GM18517 (cell line): ENCODE results near the gene PITPNC1.
"Not testable (repeated sequence)": the region's sequence is repeated elsewhere in the genome, so short reads cannot be mapped to it uniquely, and the experiment has no call there.

Experiments used
- ATAC-seq: cut with Tn5 transposase; IDR thresholded peaks from one replicate; pipeline ENCODE4 v1.9.1; 2021; ENCODE audit warnings: mild to moderate bottlenecking, moderate library complexity; ENCODE audit not compliant: unreplicated experiment

Gene PITPNC1

DNA sequence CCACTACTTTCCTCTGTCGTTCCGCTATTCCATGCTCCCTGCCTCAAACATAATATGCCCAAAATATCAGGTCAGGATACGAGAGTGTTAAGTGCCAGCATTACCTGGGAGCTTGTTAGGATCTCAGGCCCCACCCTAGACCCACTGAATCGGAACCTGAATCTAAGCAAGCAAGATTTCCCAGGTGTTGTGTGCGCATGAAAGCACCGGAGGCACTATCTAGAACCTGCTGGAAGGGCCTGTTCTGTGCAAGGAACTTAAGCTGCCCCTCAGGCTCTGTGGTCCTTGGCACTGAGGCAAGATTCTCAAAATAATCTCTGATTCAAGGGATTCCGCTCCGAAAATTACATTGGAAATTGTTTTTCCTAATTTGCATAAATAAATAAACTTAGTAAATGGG is 233.0 kb downstream of the PITPNC1 start:
- ATAC-seq = no peak

DNA sequence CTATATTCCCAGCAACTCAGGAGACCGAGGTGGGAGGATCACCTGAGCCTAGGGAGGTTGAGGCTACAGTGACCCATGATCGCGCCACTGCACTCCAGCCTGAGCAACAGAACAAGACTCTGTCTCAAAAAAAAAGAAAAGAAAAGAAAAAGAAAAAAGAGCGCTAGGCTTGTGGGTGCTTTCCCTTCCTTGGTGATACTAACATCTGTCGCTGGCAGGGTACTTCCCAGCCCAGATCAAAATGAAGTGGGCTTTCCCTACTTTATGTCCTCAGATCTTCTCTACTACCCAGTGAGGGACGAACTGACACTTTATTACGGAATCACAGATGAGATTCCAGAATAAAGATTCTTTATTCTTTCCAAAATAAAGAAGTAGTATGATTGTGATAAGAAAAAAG is 236.9 kb downstream of the PITPNC1 start:
- no peak for ATAC-seq

DNA sequence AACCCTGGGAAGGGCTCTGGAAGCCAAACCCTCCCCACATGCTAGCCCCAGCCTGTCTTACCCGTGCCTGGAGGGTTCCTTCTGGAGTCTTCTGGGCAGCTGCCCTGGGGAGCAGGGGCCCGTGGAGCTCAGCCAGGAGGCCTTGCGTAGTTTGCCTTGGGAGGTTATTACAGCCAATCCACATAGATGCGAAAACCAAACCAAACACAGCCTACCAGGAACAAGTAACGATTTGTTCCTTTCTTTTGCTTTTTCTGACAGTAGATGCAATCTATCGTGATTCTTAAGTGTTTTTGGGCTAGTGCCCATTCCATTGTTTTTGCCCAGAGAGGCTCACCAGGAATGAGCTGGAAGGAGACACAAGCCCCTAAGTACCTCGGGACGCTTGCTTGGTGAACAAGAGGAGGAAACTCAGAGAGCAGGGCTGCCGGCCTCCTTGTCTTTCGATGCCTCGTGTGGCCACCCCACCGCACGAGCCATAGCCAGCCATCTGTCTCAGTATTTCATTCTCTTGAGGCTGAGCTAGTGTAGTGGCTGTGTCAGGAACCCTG is 238.0 kb downstream of the PITPNC1 start:
- no peak for ATAC-seq

DNA sequence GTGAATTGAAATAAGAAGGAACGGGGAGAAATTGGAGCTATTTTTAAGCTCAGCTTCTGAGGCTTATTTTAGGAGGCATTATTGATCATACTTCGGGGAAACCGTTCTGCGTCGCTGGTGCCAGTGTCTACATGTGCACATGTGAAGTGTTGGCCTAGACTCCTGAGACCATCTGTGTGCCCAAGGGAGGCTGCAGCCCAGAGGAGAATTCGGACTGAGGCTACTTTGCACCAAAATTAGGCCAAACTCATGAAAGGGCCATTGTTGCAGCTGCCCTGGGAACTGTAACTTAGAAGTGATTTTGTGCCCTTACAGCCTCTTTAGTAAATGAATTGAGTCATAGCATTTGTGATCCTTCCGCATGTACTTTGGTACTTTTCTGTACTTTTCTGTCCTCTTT is 238.7 kb downstream of the PITPNC1 start:
- ATAC-seq = no peak

DNA sequence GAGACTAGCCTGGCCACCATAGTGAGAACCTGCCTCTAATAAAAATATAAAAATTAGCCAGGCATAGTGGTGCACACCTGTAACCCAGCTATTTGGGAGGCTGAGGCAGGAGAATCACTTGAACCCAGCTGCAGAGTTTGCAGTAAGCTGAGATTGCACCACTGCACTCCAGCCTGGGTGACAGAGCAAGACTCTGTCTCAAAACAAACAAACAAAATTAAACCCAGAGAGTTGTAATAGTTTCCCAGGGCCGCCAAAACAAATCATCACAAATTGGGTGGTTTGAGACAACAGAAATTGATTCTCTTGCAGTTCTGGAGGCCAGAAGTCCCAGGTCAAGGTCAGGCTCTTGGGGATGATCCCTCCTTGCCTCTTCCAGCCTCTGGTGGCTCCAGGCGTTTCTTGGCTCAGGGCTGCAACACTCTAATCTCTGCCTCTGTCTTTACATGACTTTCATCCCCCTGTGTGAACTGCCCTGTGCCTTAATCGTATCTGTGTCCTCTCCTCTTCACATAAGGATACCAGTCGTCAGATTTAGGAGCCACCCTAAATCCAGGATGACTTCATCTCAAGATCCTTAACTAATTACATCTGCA is 240.3 kb downstream of the PITPNC1 start:
- ATAC-seq = no peak

DNA sequence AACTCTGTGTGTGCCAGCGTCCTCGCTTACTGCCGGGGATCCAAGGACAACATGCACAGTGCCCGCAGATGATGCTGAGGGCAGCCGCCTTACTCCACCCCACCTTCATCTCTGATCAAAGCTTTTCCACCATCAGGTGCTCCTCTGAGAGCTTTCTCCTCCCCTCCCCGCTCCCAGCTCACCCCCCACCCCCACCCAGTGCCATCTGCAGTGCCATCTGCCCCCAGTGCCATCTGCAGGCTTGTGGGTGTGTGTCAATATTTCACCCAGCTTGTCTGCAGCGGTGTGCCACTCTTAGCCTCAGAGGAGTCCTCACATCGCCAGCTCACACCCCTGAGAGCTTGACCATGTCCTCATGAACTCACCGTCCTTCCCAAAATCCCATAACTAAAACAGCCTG is 242.5 kb downstream of the PITPNC1 start:
- ATAC-seq = no peak

DNA sequence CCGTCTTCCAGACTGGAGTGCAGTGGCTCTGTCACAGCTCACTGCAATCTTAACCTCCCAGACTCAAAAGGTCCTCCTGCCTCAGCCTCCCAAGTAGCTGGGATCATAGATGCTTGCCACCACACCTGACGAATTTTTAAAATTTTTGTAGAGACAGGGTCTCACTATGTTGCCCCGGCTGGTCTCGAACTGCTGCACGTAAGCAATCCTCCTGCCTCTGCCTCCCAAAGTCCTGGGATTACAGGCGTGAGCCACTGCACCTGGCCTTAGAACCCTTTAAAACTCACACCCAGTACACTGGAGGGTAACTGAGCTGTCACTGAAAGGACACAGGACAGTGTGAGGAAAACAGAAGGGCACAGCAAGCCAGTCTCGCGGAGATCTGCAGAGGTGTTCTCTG is 243.0 kb downstream of the PITPNC1 start:
- no peak for ATAC-seq

DNA sequence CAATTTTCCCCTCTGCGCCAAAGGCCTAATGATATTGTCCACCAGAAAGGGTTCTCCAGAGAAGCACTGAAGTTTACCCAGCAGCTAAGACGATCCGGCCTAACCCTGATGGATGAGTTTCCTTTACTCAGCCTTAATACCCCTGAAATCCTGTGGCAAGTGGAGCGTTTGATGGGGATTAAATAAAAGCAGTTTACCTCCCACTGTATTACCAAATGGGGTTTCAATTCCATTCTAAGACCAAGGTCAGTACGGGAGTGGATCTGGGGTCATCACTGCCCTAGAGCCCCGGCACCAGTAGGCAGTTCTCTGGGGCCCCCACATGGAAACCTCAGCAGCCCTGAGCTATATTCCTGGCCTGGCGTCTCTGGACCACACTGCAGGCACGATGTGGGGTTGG is 243.6 kb downstream of the PITPNC1 start:
- no peak for ATAC-seq

DNA sequence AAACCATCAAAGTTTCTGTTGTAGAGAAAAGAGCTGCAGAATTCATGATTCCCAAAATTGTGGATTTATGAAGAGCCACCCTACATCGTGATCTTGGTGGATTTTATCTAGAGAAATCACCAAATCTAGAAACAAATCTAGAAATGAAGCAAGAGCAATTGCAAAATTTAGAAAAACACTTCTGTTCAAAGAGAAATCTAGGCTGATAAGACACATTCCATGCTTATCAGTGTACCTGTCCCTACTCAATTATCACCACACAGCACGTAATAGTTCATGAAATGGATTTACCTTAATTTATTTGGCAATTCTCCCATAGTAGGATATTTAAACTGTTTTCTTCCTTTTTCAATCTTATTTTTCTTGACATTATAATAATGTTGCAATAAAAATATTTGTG is 246.7 kb downstream of the PITPNC1 start:
- ATAC-seq = no peak

DNA sequence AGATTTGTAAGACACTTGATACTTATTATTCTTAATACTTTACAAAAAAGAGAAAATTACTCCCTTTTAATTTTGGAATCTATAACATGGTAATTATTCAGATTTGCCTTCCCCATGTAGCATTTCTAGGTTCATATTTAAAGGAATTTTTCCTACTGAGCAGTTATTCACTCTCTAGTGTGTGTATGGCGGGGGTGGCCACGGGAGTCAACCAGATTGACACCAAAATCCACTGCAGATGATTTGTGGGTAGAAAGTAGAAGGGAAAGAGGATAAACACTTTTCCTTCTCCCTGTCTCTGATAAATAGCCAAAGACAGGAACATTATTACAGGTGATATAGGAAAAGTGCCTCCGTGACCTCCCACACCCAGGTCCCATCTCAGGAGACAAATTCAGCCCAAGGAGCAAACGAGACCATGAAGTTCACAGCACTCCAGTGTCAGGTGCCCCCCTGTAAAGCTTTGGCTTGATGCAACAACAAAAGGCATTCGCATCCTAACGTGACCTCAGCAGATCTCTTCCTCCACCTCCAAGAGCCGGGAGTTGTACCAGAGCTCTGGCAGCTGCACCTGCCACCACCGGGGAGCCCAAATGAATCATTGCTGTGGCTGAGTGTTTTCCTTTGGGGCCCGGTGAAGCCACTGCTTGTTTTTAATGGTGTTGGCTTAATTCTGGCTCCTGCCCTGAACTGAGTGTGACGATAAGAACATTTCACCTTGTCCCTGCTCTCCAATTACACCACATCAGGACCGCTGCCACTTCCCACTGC is 248.0 kb downstream of the PITPNC1 start:
- no peak for ATAC-seq

DNA sequence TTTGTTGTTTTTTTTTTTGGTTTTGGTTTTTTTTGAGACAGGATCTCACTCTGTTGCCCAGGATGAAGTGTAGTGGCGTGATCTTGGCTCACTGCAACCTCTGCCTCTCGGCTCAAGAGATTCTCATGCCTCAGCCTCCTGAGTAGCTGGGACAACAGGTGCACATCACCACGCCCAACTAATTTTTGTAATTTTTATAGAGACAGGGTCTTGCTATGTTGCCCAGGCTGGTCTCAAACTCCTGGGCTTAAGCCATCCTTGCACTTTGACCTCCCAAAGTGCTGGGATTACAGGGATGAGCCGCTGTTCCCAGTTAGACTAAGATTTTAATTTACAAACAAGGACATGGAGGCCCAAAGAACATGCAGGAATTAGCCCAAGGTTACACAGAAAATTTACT is 248.9 kb downstream of the PITPNC1 start:
- no peak for ATAC-seq

DNA sequence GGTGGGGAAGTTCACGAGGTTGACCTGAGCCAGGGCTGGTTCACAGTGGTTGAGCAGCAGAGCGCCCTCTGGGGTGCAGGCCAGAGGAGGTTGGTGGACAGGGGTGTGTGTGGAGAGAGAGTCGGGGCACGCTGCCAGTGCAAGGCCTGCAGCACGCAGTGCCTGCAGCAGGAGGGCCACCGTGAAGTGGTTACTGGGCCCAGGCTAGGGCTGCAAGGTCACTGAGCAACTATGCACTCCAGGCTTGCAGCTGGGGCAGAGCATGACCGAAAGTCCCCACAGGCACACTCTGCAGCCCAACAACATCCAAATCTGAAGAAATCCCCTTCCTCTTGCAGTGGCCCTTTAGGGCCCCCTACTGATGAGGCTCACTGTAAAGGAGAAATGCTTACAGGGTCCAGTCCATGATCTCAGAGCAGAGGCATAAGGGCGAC is 251.5 kb downstream of the PITPNC1 start:
- ATAC-seq = no peak

DNA sequence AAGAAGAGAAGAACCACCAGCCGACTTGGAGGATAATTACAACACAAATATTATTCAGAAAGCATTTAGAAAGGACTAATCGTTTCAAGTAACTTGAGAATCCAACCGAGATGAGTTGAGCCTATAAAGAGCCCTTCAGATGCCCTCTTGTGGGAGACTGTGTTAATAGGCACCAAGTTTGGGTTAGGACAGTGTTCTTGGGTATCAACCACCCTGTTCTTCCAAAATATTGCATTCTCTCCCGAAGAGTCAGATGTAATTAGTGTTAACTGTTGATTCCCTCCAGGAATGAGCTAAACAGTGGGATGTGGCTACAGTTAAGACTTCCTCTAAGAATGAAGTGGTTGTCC is 252.9 kb downstream of the PITPNC1 start:
- no peak for ATAC-seq

DNA sequence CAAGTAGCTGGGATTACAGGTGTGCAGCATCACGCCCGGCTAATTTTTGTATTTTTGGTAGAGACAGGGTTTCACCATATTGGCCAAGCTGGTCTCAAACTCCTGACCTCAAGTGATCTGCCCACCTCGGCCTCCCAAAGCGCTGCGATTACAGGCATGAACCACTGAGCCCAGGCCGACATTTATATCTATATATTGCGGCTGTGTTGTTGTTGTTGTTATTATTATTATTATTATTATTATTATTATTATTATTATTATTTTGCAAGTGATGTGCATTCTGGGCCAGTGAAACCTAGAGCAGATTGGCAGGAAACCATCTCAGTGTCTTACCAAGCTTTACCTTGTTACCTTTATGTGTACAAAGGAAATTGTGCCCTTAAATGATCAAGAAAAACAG is 253.8 kb downstream of the PITPNC1 start:
- ATAC-seq = not testable (repeated sequence)

DNA sequence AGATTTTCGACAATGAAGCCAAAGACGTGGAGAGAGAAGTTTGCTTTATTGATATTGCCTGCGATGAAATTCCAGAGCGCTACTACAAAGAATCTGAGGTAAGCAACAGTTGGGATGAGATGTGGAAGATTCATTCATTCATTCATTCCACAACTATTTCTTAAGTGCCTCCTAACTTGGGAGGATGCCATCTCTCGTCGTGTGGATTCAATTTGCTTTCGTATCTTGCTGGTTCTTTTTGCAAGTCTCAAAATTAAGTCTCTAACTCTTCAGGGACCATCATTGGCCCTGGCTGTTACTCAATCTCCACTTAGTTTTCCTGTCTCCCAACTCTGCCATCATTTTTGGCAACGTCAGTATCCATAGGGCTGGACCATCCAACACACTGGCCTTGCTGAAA is 255.1 kb downstream of the PITPNC1 start:
- no peak for ATAC-seq

DNA sequence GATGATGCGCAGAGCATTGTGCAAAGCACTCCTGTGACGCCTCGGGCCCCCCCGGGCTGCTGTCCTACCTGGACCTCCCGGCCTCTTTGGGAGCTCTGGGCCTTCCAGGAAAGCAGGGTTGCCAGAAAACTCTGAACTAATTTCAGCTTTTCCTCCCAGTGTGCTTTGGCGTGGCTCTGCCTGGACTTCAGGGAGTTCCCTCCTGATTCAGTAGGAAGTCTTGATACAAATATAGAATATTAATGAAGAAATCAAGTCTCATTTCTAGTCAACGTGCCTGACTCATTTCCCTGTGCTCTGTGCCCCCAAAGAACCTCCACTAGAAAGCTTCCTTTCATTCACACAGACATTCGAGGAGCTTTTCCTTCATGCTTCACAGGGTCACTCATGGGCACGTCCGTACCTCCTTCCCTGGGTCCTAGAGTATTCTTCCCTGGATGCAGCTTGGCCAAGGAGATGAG is 256.7 kb downstream of the PITPNC1 start:
- no peak for ATAC-seq

DNA sequence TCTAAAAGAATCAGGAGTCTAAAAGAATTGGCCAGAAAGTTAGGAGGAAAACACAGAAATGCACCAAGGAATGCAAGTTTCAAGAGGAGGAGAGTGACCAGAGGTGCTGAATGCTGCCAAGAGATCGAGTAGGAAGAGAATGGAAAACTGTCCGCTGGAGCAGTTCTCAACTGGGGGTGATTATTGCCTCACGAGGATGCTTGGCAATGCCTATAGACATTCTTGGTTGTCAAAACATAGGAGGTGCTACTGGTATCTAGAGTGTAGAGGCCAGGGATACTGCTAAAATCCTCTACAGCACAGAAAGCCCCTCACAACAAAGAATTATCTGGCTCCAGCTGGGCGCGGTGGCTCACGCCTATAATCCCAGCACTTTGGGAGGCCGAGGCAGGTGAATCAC is 258.6 kb downstream of the PITPNC1 start:
- ATAC-seq = no peak

DNA sequence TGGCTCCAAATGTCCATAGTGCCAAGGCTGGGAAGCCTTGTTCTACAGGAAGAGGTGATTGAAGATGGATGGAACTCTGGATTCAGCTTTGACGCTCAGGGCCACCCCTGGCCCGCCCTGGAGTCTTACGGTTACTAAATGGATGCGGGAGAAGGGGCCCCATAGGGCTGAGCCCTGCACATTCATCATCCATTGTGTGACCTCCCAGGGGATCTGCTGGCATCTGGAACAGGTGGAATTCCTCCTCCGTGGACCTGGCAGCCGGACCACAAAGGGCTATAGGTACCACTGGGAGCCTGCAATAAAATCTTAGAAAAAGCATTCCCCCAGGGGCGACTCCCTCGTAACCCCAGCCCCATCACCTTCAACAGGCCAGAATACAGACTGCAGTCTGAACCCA is 259.2 kb downstream of the PITPNC1 start:
- no peak for ATAC-seq

DNA sequence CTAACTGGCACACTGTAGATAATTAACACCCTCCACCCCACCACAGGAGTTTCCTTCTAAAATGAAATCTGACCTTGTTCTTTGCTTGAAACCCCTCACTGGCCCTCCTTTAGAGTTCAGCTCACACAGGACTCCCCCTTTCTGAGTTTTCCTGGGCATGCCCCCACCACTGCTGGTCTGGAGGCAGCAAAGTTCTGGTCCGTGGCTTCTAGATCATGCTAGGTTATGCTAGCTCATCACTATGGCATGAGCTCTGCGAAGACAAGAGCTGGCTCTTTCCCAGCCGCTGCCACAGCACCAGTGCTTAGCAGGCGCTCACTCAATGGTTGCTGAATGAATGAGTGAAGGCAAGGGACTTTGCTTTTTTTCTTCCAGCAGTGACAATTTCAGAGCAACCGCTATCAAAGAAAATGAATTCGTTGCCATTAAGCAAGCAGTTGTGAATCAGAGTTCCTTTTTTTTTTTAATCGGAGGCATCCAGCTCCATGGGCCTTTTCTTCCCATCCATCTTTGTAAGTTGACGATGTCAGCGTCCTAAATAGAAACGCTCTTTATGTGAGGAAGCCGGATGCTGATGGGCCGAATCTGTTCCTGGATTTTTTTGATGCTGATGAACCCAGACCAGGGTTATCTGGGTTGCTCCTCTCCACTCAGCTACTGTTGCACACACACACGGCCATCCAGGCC is 259.9 kb downstream of the PITPNC1 start:
- ATAC-seq = no peak

DNA sequence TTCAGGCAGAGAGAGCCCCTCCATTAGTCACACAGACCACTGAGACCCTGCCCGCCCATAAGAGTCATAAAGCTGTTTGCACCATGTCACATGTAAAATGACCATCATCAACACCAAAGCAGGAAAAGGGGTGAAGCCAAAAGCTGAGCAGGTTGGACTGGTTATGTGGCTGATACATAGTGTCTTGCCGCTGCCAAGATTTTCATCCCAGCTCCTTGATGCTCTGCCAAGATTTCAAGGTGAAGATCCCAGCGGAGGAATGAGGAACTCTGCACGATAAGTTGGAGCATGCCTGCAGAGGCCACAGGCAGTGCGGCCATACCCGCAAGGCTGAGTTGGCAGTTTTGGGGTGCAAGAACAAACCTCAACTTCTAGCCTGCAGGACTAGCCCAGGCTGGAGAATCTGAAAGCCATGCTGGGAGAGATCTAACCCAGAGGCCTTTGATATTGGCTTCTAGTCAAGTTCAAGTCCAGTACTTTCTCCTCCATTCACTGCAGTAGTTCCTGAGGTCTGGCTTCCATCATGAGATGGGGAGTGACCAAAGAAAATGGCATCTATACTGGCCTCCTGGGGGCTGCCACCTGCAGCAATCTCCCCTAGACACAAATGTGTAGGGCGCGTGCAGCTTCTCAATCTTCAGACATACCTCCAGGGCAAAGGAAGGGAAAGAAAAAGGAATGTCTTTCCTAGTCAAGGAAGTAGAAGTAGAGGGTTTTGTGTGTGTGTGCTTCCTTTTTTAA is 261.0 kb downstream of the PITPNC1 start:
- ATAC-seq = no peak

DNA sequence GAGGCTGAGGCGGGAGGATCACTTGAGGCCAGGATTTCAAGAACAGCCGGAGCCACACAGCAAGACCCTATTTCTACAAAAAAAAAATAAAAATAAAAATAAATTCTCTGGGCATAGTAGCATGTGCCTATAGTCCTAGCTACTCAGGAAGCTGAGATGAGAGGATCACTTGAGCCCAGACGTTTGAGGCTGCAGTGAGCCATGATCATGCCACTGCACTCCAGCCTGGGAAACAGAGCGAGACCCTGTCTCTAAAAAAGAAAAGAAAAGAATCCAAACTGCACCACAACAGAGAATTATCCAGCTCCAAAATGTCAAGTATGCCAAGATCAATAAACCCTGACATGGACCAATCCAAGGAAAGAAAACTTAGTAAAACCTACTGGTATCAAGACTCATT is 261.8 kb downstream of the PITPNC1 start:
- ATAC-seq = no peak
